CD14-positive monocyte (primary cell): ENCODE measurements around the gene MUSK. TPM values are rescaled to one million over a fixed set of nuclear protein-coding genes. Genes with fewer than 3 reads are reported as not detected.

Experiments
- DNase-seq, 3 donors: peaks; one replicate each; pipeline ENCODE4 v3.0.0-alpha.2; 2011 to 2022
- H2AFZ ChIP-seq: 2 replicates; pipeline ENCODE4 v1.6.0; 2012; ENCODE audit warnings: mild to moderate bottlenecking, low read depth, low read length, inconsistent platforms; ENCODE audit not compliant: insufficient read depth, poor library complexity, severe bottlenecking
- H3K27ac ChIP-seq, 2 donors: 1 replicate in 1 of 2; 2 replicates in 1 of 2; pipeline ENCODE4 v1.5.1; 2012 to 2013; ENCODE audit warnings: low read length in 2 of 2, control low read depth in 1 of 2, inconsistent platforms in 1 of 2, low read depth in 1 of 2, mild to moderate bottlenecking in 1 of 2
- H3K27me3 ChIP-seq, 2 donors: one replicate each; pipeline versions ENCODE4 v1.6.0 to v1.6.1; 2011 to 2013; ENCODE audit warnings: low read length in 2 of 2; ENCODE audit not compliant: control insufficient read depth in 2 of 2, insufficient read depth in 2 of 2
- H3K36me3 ChIP-seq, 2 donors: replicated peaks in 1 of 2; 1 replicate in 1 of 2; 2 replicates in 1 of 2; pipeline versions ENCODE4 v1.5.1 to v1.6.1; 2012 to 2013; ENCODE audit warnings: low read length in 2 of 2, control low read depth in 1 of 2, inconsistent platforms in 1 of 2, mild to moderate bottlenecking in 1 of 2; ENCODE audit not compliant: insufficient read depth in 2 of 2, control insufficient read depth in 1 of 2
- H3K4me1 ChIP-seq, 2 donors: 1 replicate in 1 of 2; 2 replicates in 1 of 2; pipeline versions ENCODE4 v1.5.1 to v1.6.1; 2012 to 2013; ENCODE audit warnings: low read length in 2 of 2, control low read depth in 1 of 2, inconsistent platforms in 1 of 2, mild to moderate bottlenecking in 1 of 2, moderate library complexity in 1 of 2; ENCODE audit not compliant: insufficient read depth in 2 of 2, control insufficient read depth in 1 of 2
- H3K4me2 ChIP-seq: replicated peaks from 2 replicates; pipeline ENCODE3; 2012; ENCODE audit warnings: low read length, moderate library complexity, mild to moderate bottlenecking; ENCODE audit not compliant: poor library complexity, severe bottlenecking; ENCODE audit errors: extremely low read depth
- H3K4me3 ChIP-seq, 3 experiments: fragments of 200-600 bp in 1 of 3; sonication (generic) in 1 of 3; replicated peaks in 1 of 3; 1 replicate in 2 of 3; 2 replicates in 1 of 3; pipeline ENCODE4 v1.5.1; 2011 to 2013; ENCODE audit warnings: low read length in 3 of 3, mild to moderate bottlenecking in 3 of 3, control low read depth in 2 of 3, low read depth in 2 of 3, inconsistent platforms in 1 of 3, moderate library complexity in 1 of 3
- H3K79me2 ChIP-seq: 2 replicates; pipeline ENCODE4 v1.6.0; 2012; ENCODE audit warnings: mild to moderate bottlenecking, control low read depth, inconsistent platforms, low read length, moderate library complexity; ENCODE audit not compliant: insufficient read depth
- H3K9ac ChIP-seq: 2 replicates; pipeline ENCODE4 v1.6.0; 2017; ENCODE audit warnings: low read length, mild to moderate bottlenecking; ENCODE audit not compliant: insufficient read depth, poor library complexity, severe bottlenecking
- H3K9me3 ChIP-seq, 2 donors: replicated peaks in 1 of 2; 1 replicate in 1 of 2; 2 replicates in 1 of 2; pipeline versions ENCODE4 v1.5.1 to v1.6.1; 2012 to 2013; ENCODE audit warnings: low read length in 2 of 2, control low read depth in 1 of 2; ENCODE audit not compliant: control insufficient read depth in 1 of 2, insufficient read depth in 1 of 2
- H4K20me1 ChIP-seq: 2 replicates; pipeline ENCODE4 v1.6.0; 2012; ENCODE audit warnings: mild to moderate bottlenecking, low read length, control low read depth, moderate library complexity; ENCODE audit not compliant: insufficient read depth
- H3K27ac Mint-ChIP-seq, 7 donors: one replicate each; pipeline ENCODE4 v1.8.0; 2020; ENCODE audit warnings: mild to moderate bottlenecking in 7 of 7, mixed read lengths in 7 of 7, moderate library complexity in 6 of 7, inconsistent platforms in 2 of 7
- H3K27me3 Mint-ChIP-seq, 3 donors: one replicate each; pipeline ENCODE4 v1.8.0; 2021 to 2022; ENCODE audit warnings: low read depth in 3 of 3, mild to moderate bottlenecking in 3 of 3, mixed read lengths in 3 of 3, moderate library complexity in 3 of 3, inconsistent platforms in 1 of 3
- H3K36me3 Mint-ChIP-seq, 2 donors: one replicate each; pipeline ENCODE4 v1.8.0; 2020; ENCODE audit warnings: mixed read lengths in 2 of 2, inconsistent platforms in 1 of 2, mild to moderate bottlenecking in 1 of 2
- H3K4me1 Mint-ChIP-seq: one replicate; pipeline ENCODE4 v1.8.0; 2020; ENCODE audit warnings: mild to moderate bottlenecking, mixed read lengths
- H3K4me3 Mint-ChIP-seq, 2 donors: one replicate each; pipeline ENCODE4 v1.8.0; 2020; ENCODE audit warnings: mild to moderate bottlenecking in 2 of 2, mixed read lengths in 2 of 2, moderate library complexity in 1 of 2
- H3K9me3 Mint-ChIP-seq, 7 donors: one replicate each; pipeline ENCODE4 v1.8.0; 2020 to 2022; ENCODE audit warnings: mixed read lengths in 7 of 7, mild to moderate bottlenecking in 6 of 7, moderate library complexity in 6 of 7, inconsistent platforms in 2 of 7
- WGBS: methylation state at CpG from one replicate; pipeline ENCODE4 v1.1.5; 2013; ENCODE audit warnings: missing lambda C conversion rate; ENCODE audit not compliant: insufficient coverage; 5-methylcytosine and 5-hydroxymethylcytosine counted together
- intact Hi-C, 2 donors: fragments of 100-400 bp; cut with micrococcal nuclease; formaldehyde crosslinking; loops; one replicate each; pipeline versions ENCODE4 v1.15.0 to v1.15.1; 2023
- polyA plus RNA-seq, 3 donors: library from polyadenylated mRNA; depleted of rRNA in 1 of 3; unstranded in 2 of 3; stranded (reverse) in 1 of 3; fragments of 300-500 nt in 2 of 3; fragments of >200 nt in 1 of 3; fragmentation: Illumina TruSeq in 2 of 3; gene quantifications; 1 replicate in 2 of 3; 2 replicates in 1 of 3; pipeline ENCODE4 v1.2.3, GENCODE V29; 2012 to 2021
- TF ChIP-seq, protein P1 (sequence below): fragments of 200-600 bp; IDR thresholded peaks from one replicate; pipeline ENCODE4 v1.8.0; 2022; ENCODE audit warnings: antibody characterized with exemption, mild to moderate bottlenecking

Gene MUSK
- polyA plus RNA-seq, 3 donors = not detected

- no peak overlapping the region for H3K4me2 ChIP-seq
- H4K20me1 ChIP-seq = no peaks in the 10 kb centered on the region
- Mint-ChIP-seq H3K4me1 (no peaks in the 10 kb centered on the region), H3K27me3 (peaks cover 0 to 3% (median 0%) of the 10 kb centered on the region in 3 donors), H3K36me3 (no peaks in the 10 kb centered on the region), H3K27ac (no peak overlapping the region), H3K9me3 (peaks cover 2 to 14% (median 6%) of the 10 kb centered on the region in 7 donors), H3K4me3 (no peak overlapping the region)
- H3K27ac ChIP-seq = no peak overlapping the region
- peaks cover 0 to 6% of the 10 kb centered on the region in 2 donors for H3K9me3 ChIP-seq
- no peak overlapping the region for H2AFZ ChIP-seq
- DNase-seq = no peak
- no peaks in the 10 kb centered on the region for H3K79me2 ChIP-seq
- H3K36me3 ChIP-seq = no peaks in the 10 kb centered on the region
- no peaks in the 10 kb centered on the region for H3K27me3 ChIP-seq
- intact Hi-C loops = no loop called here
- TF ChIP-seq, protein P1, sequence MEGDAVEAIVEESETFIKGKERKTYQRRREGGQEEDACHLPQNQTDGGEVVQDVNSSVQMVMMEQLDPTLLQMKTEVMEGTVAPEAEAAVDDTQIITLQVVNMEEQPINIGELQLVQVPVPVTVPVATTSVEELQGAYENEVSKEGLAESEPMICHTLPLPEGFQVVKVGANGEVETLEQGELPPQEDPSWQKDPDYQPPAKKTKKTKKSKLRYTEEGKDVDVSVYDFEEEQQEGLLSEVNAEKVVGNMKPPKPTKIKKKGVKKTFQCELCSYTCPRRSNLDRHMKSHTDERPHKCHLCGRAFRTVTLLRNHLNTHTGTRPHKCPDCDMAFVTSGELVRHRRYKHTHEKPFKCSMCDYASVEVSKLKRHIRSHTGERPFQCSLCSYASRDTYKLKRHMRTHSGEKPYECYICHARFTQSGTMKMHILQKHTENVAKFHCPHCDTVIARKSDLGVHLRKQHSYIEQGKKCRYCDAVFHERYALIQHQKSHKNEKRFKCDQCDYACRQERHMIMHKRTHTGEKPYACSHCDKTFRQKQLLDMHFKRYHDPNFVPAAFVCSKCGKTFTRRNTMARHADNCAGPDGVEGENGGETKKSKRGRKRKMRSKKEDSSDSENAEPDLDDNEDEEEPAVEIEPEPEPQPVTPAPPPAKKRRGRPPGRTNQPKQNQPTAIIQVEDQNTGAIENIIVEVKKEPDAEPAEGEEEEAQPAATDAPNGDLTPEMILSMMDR = no peak
- H3K9ac ChIP-seq = no peak overlapping the region
- WGBS = 83% methylated on average over 1 of the region's 3 CpGs
- H3K4me3 ChIP-seq = no peak overlapping the region
- H3K4me1 ChIP-seq = no peaks in the 10 kb centered on the region
Observed at GRCh38 chr9:110828264-110828663, 159.7 kb downstream of the MUSK start.

DNA sequence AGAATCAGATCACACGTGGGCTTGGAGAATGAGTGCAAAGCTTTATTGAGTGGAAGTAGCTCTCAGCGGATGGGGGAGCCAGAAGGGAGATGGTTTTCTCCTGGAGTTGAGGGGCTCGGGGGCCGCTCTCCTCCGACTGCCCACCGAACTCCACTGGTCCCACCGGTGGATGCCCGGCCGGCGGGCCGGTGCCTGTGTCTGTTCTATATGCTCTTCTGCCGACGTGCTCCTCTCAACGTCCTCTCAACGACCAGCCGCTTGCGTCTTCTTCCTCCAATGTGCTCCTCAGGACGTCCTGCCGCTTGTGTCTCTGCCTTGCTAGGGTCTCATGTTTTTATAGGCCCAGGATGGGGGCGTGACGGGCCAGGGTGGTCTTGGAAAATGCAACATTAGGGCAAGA, 161.9 kb downstream of the MUSK start:
- H3K27ac ChIP-seq = no peak overlapping the region
- H3K9me3 ChIP-seq = peaks cover 0 to 6% of the 10 kb centered on the region in 2 donors
- H3K79me2 ChIP-seq = no peaks in the 10 kb centered on the region
- no peaks in the 10 kb centered on the region for H3K27me3 ChIP-seq
- TF ChIP-seq, protein P1 = no peak
- no peaks in the 10 kb centered on the region for H3K4me1 ChIP-seq
- intact Hi-C loops = no loop called here
- Mint-ChIP-seq H3K4me1 (no peaks in the 10 kb centered on the region), H3K4me3 (no peak overlapping the region), H3K36me3 (no peaks in the 10 kb centered on the region), H3K27me3 (peaks cover 0 to 3% (median 0%) of the 10 kb centered on the region in 3 donors), H3K27ac (no peak overlapping the region), H3K9me3 (peaks cover 2 to 14% (median 6%) of the 10 kb centered on the region in 7 donors)
- no peaks in the 10 kb centered on the region for H3K36me3 ChIP-seq
- no peak overlapping the region for H3K9ac ChIP-seq
- WGBS = 98% methylated on average over 18 of the region's 21 CpGs
- H3K4me3 ChIP-seq = no peak overlapping the region
- no peak overlapping the region for H3K4me2 ChIP-seq
- H4K20me1 ChIP-seq = no peaks in the 10 kb centered on the region
- no peak overlapping the region for H2AFZ ChIP-seq
- DNase-seq = no peak
